OCI-LY7 (cell line): ENCODE results near the gene SARDH. TPM values are rescaled to one million over a fixed set of nuclear protein-coding genes. Genes with fewer than 3 reads are reported as not detected.

Experiments
- BruUV-seq: library from RNA; stranded (reverse); fragments of 400-500 nt; replicated peaks from 2 replicates; lab custom pipeline; 2021; lab: Mats Ljungman, UMichigan
- CTCF ChIA-PET: fragments of 300-600 bp; sonication (Branson Sonifier 250); formaldehyde crosslinking; loops from one replicate; lab custom pipeline; 2022; ENCODE audit warnings: antibody characterized with exemption; ENCODE audit not compliant: unreplicated experiment; lab: Charles Lee
- POLR2A ChIA-PET: fragments of 300-600 bp; sonication (Branson Sonifier 250); formaldehyde crosslinking; loops from one replicate; lab custom pipeline; 2022; ENCODE audit warnings: antibody characterized with exemption; lab: Charles Lee
- DNase-seq: peaks from one replicate; pipeline ENCODE4 v3.0.0-alpha.2; 2015; ENCODE audit warnings: low spot score
- H2AFZ ChIP-seq: fragments of 200-600 bp; sonication (generic), shearing (Covaris generic); 2 replicates; pipeline ENCODE4 v1.6.1; 2014; ENCODE audit warnings: mild to moderate bottlenecking, antibody characterized with exemption, low read length, moderate library complexity
- H3K27ac ChIP-seq: fragments of 200-600 bp; sonication (generic); 2 replicates; pipeline ENCODE4 v1.5.1; 2014; ENCODE audit warnings: mixed run types, low read depth, mild to moderate bottlenecking, moderate library complexity, low read length, inconsistent platforms; ENCODE audit not compliant: poor library complexity, severe bottlenecking
- H3K36me3 ChIP-seq: fragments of 200-600 bp; sonication (generic); 2 replicates; pipeline ENCODE4 v1.6.1; 2014; ENCODE audit warnings: mild to moderate bottlenecking, antibody characterized with exemption, low read length, moderate library complexity, mixed read lengths; ENCODE audit not compliant: insufficient read depth
- H3K4me1 ChIP-seq: fragments of 200-600 bp; sonication (generic); 2 replicates; pipeline ENCODE4 v1.5.1; 2014; ENCODE audit warnings: mild to moderate bottlenecking, low read length; ENCODE audit not compliant: insufficient read depth, poor library complexity, severe bottlenecking
- H3K4me2 ChIP-seq: fragments of 200-600 bp; sonication (generic); 2 replicates; pipeline ENCODE4 v1.6.1; 2014; ENCODE audit warnings: mild to moderate bottlenecking, low read length
- H3K4me3 ChIP-seq: fragments of 200-600 bp; sonication (generic); 2 replicates; pipeline ENCODE4 v1.5.1; 2014; ENCODE audit warnings: mild to moderate bottlenecking, low read depth, low read length; ENCODE audit not compliant: poor library complexity, severe bottlenecking
- H3K79me2 ChIP-seq: fragments of 200-600 bp; sonication (generic); 2 replicates; pipeline ENCODE4 v1.6.1; 2016; ENCODE audit warnings: low read depth, mild to moderate bottlenecking, low read length, moderate library complexity, mixed read lengths; ENCODE audit not compliant: insufficient read depth
- H3K9me2 ChIP-seq: fragments of 200-600 bp; sonication (generic); 2 replicates; pipeline ENCODE4 v1.6.1; 2016; ENCODE audit warnings: mild to moderate bottlenecking, low read length, mixed read lengths; ENCODE audit not compliant: insufficient read depth
- H3K9me3 ChIP-seq: fragments of 200-600 bp; sonication (generic); 2 replicates; pipeline ENCODE4 v1.6.1; 2014; ENCODE audit warnings: mild to moderate bottlenecking, mixed run types, low read length, mixed read lengths
- H4K20me1 ChIP-seq: fragments of 200-600 bp; sonication (generic); 2 replicates; pipeline ENCODE4 v1.6.1; 2014; ENCODE audit warnings: mild to moderate bottlenecking, antibody characterized with exemption, low read length, moderate library complexity, mixed read lengths; ENCODE audit not compliant: insufficient read depth
- CTCF ChIP-seq: fragments of 200-600 bp; sonication (generic); conservative IDR thresholded peaks from 2 replicates; pipeline ENCODE4 v1.5.1; 2014; ENCODE audit warnings: mild to moderate bottlenecking, antibody characterized with exemption, low read length, moderate library complexity, mixed read lengths
- EZH2phosphoT487 ChIP-seq: fragments of 200-600 bp; sonication (generic); IDR thresholded peaks from 2 replicates; pipeline ENCODE4 v1.6.1; 2018; ENCODE audit warnings: low read depth, borderline replicate concordance, mild to moderate bottlenecking, mixed run types, antibody characterized with exemption, low read length, moderate library complexity, mixed read lengths
- intact Hi-C: fragments of 100-400 bp; cut with micrococcal nuclease; formaldehyde crosslinking; loops from one replicate; pipeline ENCODE4 v1.10.0; 2022; ENCODE audit not compliant: unreplicated experiment
- total RNA-seq, 2 experiments: library from RNA; depleted of rRNA in 1 of 2; stranded (reverse); fragments of >200 nt in 1 of 2; shearing (Covaris generic) in 1 of 2; gene quantifications; 2 replicates each; pipeline ENCODE4 v1.2.3, GENCODE V29; 2014 to 2022

Gene SARDH
- total RNA-seq, 2 experiments from 2014 or later, result 42.8 to 60.8 TPM

GRCh38 chr9:133618726-133619125 lies 119.4 kb downstream of the SARDH start:
- CTCF ChIA-PET, result no interaction called here
- no peaks in the 10 kb centered on the region for H4K20me1 ChIP-seq
- intact Hi-C loops, result no loop called here
- TF ChIP-seq EZH2phosphoT487, result no peak
- TF ChIP-seq CTCF, result no peak
- BruUV-seq, result no TSS peak
- H3K4me1 ChIP-seq, result peaks cover 13% of the 10 kb centered on the region
- no peak for DNase-seq
- H3K9me3 ChIP-seq, result no peaks in the 10 kb centered on the region
- H3K9me2 ChIP-seq, result no peaks in the 10 kb centered on the region
- H3K27ac ChIP-seq, result no peak overlapping the region
- H3K79me2 ChIP-seq, result no peaks in the 10 kb centered on the region
- no peak overlapping the region for H2AFZ ChIP-seq
- POLR2A ChIA-PET, result interaction anchor here (1.1 kb wide), 1 partner anchor 20 kb away, joined by 3 read pairs; no protein-coding TSS in a partner anchor
- no peaks in the 10 kb centered on the region for H3K36me3 ChIP-seq
- no peak overlapping the region for H3K4me3 ChIP-seq
- H3K4me2 ChIP-seq, result no peak overlapping the region

- no peak overlapping the region for H3K4me3 ChIP-seq
- no peaks in the 10 kb centered on the region for H4K20me1 ChIP-seq
- no peak for DNase-seq
- intact Hi-C loops, result no loop called here
- no peaks in the 10 kb centered on the region for H3K9me2 ChIP-seq
- H2AFZ ChIP-seq, result no peak overlapping the region
- no TSS peak for BruUV-seq
- no peaks in the 10 kb centered on the region for H3K79me2 ChIP-seq
- no peak overlapping the region for H3K4me2 ChIP-seq
- CTCF ChIA-PET, result interaction anchor here (0.6 kb wide), 2 partner anchors 8 to 39 kb away, joined by 3 to 5 read pairs; no protein-coding TSS in a partner anchor
- H3K4me1 ChIP-seq, result peaks cover 13% of the 10 kb centered on the region
- POLR2A ChIA-PET, result no interaction called here
- no peaks in the 10 kb centered on the region for H3K36me3 ChIP-seq
- TF ChIP-seq CTCF (no peak), EZH2phosphoT487 (no peak)
- no peak overlapping the region for H3K27ac ChIP-seq
- H3K9me3 ChIP-seq, result no peaks in the 10 kb centered on the region
These were observed 121.3 kb downstream of the SARDH start for GRCh38 chr9:133616643-133617405.

- H3K36me3 ChIP-seq, result no peaks in the 10 kb centered on the region
- H3K4me2 ChIP-seq, result no peak overlapping the region
- no peak overlapping the region for H3K4me3 ChIP-seq
- H3K9me2 ChIP-seq, result no peaks in the 10 kb centered on the region
- DNase-seq, result no peak
- H2AFZ ChIP-seq, result no peak overlapping the region
- no peak for TF ChIP-seq CTCF
- no peaks in the 10 kb centered on the region for H4K20me1 ChIP-seq
- ChIA-PET CTCF (no interaction called here), POLR2A (no interaction called here)
- no peaks in the 10 kb centered on the region for H3K9me3 ChIP-seq
- H3K79me2 ChIP-seq, result no peaks in the 10 kb centered on the region
- H3K4me1 ChIP-seq, result peaks cover 13% of the 10 kb centered on the region
- no TSS peak for BruUV-seq
- intact Hi-C loops, result no loop called here
- no peak overlapping the region for H3K27ac ChIP-seq
These were observed 122.5 kb downstream of the SARDH start for GRCh38 chr9:133615606-133616188.
